Memory B cell (primary cell): ENCODE measurements around the gene SLC25A48.
A peak's percentile ranks its signal among the peaks of the same experiment; 100 is the strongest.

Experiments
- ATAC-seq: fragments of 150-1000 bp; cut with Tn5 transposase; 2 replicates; pipeline ENCODE4 v1.10.0; 2021; ENCODE audit warnings: low read depth, mild to moderate bottlenecking, moderate library complexity
- DNase-seq, 2 donors: peaks; one replicate each; pipeline ENCODE4 v3.0.0; 2022; ENCODE audit warnings: low spot score in 2 of 2
- H3K27ac Mint-ChIP-seq: one replicate; pipeline ENCODE4 v1.8.0; 2022; ENCODE audit warnings: mild to moderate bottlenecking, moderate library complexity, mixed read lengths
- H3K27me3 Mint-ChIP-seq: one replicate; pipeline ENCODE4 v1.8.0; 2022; ENCODE audit warnings: mixed read lengths
- H3K36me3 Mint-ChIP-seq: one replicate; pipeline ENCODE4 v1.8.0; 2022; ENCODE audit warnings: mild to moderate bottlenecking, mixed read lengths
- H3K4me1 Mint-ChIP-seq: one replicate; pipeline ENCODE4 v1.8.0; 2022; ENCODE audit warnings: mixed read lengths
- H3K4me3 Mint-ChIP-seq: one replicate; pipeline ENCODE4 v1.8.0; 2022; ENCODE audit warnings: mild to moderate bottlenecking, moderate library complexity, mixed read lengths
- H3K9me3 Mint-ChIP-seq: one replicate; pipeline ENCODE4 v1.8.0; 2022; ENCODE audit warnings: mixed read lengths

Gene SLC25A48

DNA sequence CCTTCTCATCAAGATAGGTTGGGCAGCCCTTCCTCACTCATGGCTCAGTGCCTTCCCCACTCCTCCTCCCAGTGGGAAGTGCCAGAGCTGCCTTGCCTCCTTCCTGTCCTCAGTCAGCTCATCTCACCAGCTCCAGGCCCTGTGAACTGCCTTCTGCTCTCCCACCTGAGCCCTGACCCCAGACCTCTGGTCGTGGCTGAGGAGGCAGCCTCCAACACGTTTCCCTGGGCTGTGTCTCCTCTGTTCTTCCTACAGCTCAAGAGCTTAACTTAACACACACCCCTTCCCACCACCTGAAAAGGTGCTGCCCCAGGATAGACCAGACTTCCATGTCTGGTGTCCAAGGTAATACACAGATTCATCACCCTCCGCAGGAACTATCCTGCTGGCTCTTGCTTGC is 40.0 kb downstream of the SLC25A48 start:
- H3K4me1 Mint-ChIP-seq, result no peaks in the 10 kb centered on the region
- peaks cover 14% of the 10 kb centered on the region for H3K27me3 Mint-ChIP-seq

DNA sequence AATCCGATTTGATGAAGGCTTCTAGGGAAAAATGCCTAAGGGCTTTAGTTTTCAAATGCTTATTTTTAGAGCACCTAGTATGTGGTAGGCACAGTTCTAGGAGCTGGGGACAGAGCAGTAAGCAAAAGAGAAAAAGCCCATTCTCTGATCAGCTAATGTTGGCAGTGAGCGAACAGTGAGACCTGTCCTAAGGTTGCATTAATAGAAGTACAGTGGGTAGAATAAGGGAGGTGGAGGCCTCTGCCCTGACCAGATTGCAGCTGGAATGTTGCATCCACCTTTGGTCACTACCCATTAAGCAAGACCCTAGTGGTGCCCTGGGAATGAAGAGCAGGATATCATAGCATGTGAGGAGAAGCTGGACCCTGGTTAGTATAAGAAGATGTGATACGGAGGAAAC is 41.1 kb downstream of the SLC25A48 start:
- Mint-ChIP-seq H3K36me3 (no peaks in the 10 kb centered on the region), H3K27me3 (peaks cover 16% of the 10 kb centered on the region), H3K9me3 (peaks cover 2% of the 10 kb centered on the region), H3K4me1 (no peaks in the 10 kb centered on the region), H3K4me3 (no peak overlapping the region), H3K27ac (no peak overlapping the region)
- ATAC-seq (no peak), DNase-seq (no peak)

More for the DNA sequence above, 40.0 kb downstream of the SLC25A48 start:
- Mint-ChIP-seq H3K27ac (no peak overlapping the region), H3K9me3 (peaks cover 2% of the 10 kb centered on the region), H3K36me3 (no peaks in the 10 kb centered on the region), H3K4me3 (no peak overlapping the region)
- ATAC-seq, result no peak
- no peak for DNase-seq

DNA sequence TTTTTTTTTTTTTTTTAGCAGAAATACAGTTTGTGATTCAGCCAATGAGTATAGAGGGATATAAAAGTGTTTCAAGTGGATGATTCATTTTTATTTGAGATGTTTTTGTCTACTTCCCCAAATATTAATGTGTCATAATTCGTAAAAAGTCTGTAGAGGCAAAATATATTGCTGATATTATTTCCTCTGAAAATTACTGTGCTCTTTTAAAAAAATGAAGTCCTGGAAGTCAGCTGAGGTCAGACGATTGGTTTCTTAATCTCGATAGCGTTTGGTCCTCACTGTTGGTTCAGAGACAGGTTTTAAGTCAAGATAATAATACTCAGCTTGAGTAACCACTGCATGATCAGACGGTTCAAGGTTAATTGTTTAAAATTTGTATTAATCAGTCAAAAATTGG is 41.7 kb downstream of the SLC25A48 start:
- DNase-seq, result no peak
- H3K9me3 Mint-ChIP-seq, result peaks cover 2% of the 10 kb centered on the region

DNA sequence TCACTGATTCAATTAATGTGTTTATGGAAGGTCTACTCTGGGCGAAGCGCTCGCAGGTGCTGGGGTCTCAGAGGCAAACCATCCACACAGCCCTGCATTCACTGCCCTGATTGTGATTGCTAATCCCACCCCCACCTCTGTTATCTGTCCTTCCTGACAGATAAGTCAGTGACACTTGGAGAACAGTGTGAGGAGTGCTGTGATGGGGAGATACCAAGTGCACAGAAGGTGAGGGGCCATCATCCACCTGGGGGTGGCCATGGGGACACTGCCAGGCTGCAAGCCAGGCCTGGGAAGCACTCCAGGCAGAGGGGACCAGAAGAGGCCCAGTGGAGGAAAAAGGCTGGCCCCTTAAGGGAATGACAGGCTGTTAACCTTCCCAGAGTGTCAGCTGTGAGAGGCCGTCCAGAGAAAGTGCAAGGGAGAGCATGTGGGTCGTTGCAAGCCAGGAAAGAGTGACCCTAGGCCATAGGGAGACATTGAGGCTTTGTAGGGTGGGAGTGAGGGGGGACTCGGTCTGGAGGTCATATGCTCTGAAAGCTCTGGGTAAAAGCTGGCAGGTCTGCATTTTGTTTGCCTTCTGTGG is 43.2 kb downstream of the SLC25A48 start:
- no peaks in the 10 kb centered on the region for H3K4me1 Mint-ChIP-seq
- peaks cover 2% of the 10 kb centered on the region for H3K9me3 Mint-ChIP-seq
- peaks cover 14% of the 10 kb centered on the region for H3K27me3 Mint-ChIP-seq
- no peaks in the 10 kb centered on the region for H3K36me3 Mint-ChIP-seq
- no peak overlapping the region for H3K4me3 Mint-ChIP-seq
- no peak overlapping the region for H3K27ac Mint-ChIP-seq
- ATAC-seq, result no peak
- DNase-seq, result no peak

More for the DNA sequence above, 41.7 kb downstream of the SLC25A48 start:
- Mint-ChIP-seq H3K27ac (no peak overlapping the region), H3K4me1 (no peaks in the 10 kb centered on the region), H3K36me3 (no peaks in the 10 kb centered on the region), H3K4me3 (no peak overlapping the region), H3K27me3 (peaks cover 20% of the 10 kb centered on the region)
- ATAC-seq, result no peak

DNA sequence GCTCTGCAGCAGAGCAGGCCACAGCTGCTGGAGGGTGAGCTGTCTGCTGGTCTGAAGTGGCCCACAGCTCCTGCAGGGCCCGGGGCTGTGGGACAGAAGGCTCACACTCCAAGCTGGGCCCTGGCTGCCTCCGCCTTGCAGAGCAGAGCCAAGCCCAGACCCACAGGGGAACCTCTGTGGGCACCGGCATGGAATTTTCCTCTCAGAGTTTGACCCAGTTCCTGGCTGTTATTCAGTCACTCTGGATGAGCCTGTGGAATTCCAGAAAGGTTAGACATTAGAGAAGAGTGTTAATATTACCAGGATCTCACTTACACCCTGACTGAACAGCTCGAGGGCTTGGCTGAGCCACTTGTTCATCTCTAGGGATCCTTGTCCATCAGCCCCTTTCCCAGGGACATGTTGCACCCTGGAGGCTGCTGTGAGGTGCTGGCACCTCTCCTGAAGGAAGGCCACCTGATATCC is 43.7 kb downstream of the SLC25A48 start:
- Mint-ChIP-seq H3K27me3 (peaks cover 14% of the 10 kb centered on the region), H3K4me1 (no peaks in the 10 kb centered on the region), H3K9me3 (peaks cover 2% of the 10 kb centered on the region), H3K27ac (no peak overlapping the region), H3K4me3 (no peak overlapping the region), H3K36me3 (no peaks in the 10 kb centered on the region)
- DNase-seq, result no peak
- no peak for ATAC-seq

DNA sequence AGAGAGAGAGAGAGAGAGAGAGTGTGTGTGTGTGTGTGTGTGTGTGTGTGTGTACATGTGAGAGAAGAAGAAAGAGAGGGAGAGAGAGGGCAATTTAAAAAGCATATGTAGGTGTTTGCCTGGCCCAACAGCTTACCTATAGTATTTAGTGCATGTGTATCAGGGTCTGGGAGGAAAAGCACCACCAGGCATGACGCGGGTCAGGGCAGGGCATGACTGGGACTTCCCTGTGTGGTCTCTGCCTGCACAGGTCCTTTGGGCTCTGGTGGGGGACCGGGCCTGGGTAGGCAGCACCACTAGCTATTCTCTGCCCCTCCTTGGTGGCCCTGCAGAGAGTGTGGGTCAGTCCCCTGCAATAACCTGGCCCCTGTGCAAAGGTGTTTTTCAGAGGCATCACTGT is 45.1 kb downstream of the SLC25A48 start:
- no peaks in the 10 kb centered on the region for H3K36me3 Mint-ChIP-seq

DNA sequence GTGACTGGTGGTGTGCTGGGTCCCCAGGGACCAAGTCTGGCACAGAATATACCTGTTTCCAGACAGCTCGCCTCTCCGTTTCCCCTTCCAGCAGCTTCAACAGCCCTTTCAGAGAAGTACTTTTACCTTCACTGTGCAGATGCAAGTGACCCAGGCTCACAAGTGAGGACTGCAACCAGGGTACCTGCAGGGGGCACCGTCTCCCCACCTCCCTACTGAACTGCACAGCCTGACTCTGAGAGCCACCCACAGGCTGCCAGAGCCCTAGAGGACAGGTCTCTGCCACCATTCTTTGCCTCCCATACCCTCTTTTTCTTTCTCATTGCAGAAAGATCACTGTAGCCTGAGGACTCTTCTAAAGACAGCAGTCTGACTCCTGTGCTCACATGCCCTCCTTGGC is 45.8 kb downstream of the SLC25A48 start:
- Mint-ChIP-seq H3K27ac (no peak overlapping the region), H3K4me3 (no peak overlapping the region), H3K9me3 (peaks cover 2% of the 10 kb centered on the region), H3K36me3 (no peaks in the 10 kb centered on the region), H3K4me1 (no peaks in the 10 kb centered on the region), H3K27me3 (peaks cover 14% of the 10 kb centered on the region)
- DNase-seq (no peak), ATAC-seq (no peak)

More for the DNA sequence above, 45.1 kb downstream of the SLC25A48 start:
- Mint-ChIP-seq H3K27ac (no peak overlapping the region), H3K4me1 (no peaks in the 10 kb centered on the region), H3K4me3 (no peak overlapping the region), H3K27me3 (peaks cover 14% of the 10 kb centered on the region), H3K9me3 (peaks cover 2% of the 10 kb centered on the region)
- DNase-seq, result no peak
- no peak for ATAC-seq

DNA sequence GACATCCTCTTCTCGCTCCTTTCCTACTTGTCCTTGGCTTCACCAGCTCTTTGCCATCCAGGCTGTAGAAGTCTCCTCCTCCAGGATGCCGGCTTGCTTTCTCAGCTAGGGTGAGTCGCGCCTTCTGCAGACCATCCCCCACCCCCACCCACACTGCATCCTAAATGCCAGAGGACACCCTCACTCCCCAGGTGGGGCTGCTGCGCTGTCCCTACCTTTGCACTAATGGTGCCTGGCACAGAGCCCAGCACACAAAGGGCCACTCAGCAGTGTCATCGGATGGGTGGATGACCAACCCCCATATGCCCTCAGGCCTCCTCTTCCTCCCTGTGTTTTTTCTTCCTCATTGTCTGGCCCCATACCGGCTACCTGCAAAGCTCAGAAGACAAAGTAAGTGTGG is 46.3 kb downstream of the SLC25A48 start:
- Mint-ChIP-seq H3K27ac (no peak overlapping the region), H3K9me3 (peaks cover 2% of the 10 kb centered on the region), H3K4me1 (no peaks in the 10 kb centered on the region), H3K36me3 (no peaks in the 10 kb centered on the region), H3K4me3 (no peak overlapping the region), H3K27me3 (peaks cover 18% of the 10 kb centered on the region)
- no peak for ATAC-seq
- no peak for DNase-seq

DNA sequence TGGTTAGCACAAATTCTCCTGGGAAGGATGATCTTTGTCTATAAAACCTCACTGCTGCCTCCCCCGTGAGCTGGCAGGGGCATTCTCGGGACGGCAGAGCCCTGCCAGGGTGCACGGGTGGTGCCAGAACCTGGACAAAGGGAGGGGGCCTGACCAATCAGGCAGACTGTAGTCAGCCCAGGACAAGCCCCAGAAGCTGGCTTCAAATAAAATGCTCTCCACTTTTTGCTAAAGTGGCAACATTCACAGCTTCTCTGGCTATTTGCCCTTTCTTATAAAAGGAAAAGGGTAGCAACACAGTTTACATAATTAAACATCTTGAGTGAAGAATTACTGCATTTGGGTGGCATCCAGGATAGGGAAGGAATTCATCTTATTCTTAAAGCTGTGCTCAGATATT is 46.8 kb downstream of the SLC25A48 start:
- Mint-ChIP-seq H3K36me3 (no peaks in the 10 kb centered on the region), H3K27me3 (peaks cover 18% of the 10 kb centered on the region), H3K4me1 (no peaks in the 10 kb centered on the region), H3K27ac (no peak overlapping the region), H3K4me3 (no peak overlapping the region), H3K9me3 (peaks cover 2% of the 10 kb centered on the region)
- DNase-seq (no peak), ATAC-seq (no peak)

DNA sequence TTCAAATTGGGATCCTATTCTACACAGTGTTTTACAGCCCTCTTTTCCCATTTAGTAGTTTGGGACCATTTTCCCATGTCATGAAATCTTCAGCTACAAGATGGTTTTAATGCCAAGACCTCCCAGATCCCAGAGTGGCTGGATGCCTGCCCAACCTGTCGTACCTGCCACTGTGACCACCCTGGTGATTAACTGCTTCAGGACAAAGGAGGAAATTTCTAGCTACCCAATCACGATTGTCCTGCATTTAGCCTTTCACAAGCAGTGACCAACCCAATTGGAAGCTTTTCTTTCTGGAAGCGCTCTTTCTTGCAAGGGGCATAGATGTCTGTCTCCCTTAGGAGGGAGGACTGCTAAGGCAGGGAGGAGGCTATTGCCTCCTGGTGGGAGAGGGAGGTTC is 47.4 kb downstream of the SLC25A48 start:
- no peak overlapping the region for H3K27ac Mint-ChIP-seq
- peaks cover 2% of the 10 kb centered on the region for H3K9me3 Mint-ChIP-seq
- H3K36me3 Mint-ChIP-seq, result no peaks in the 10 kb centered on the region
- H3K4me1 Mint-ChIP-seq, result no peaks in the 10 kb centered on the region
- peaks cover 18% of the 10 kb centered on the region for H3K27me3 Mint-ChIP-seq
- ATAC-seq (no peak), DNase-seq (no peak)
- no peak overlapping the region for H3K4me3 Mint-ChIP-seq

DNA sequence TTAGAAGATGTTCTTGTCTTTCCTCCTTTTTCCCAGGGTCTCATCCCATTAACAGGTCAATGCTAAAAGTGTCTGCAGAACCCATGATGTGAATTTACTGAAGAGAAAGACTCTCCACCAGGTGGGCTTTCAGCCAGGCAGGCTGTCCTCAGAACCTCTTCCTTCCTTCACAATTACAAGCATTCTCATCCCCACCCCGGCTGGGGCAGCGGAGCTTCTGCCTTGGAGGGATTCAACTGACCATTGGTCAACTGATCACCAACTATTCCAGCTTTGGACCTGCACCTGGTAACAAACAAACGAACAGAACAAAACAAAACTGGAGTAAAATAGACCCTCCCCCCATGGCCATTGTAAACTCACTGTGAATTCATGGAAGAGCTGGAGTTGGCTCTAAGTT is 48.6 kb downstream of the SLC25A48 start:
- no peak for DNase-seq

DNA sequence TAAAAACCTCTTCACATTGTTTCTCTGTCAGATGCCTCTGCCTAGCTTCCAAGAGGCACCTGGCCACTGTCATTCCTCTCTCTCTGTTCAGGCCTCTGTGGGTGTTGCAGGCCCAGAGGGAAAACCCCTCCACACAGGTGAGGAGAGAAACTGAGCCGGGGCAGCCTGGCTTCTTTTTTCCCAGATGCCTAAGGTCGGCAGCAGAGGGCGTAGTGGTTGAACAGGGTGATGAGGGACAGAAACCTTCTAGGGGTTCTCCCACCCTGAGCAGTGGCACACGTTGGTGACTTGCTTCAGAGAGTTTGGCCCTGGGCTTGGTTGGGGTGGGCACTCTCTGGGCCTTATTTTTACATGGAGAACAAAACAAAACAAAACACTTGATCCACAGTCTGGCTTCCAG is 49.0 kb downstream of the SLC25A48 start:
- ATAC-seq, result no peak
- no peak overlapping the region for H3K27ac Mint-ChIP-seq

More for the DNA sequence above, 48.6 kb downstream of the SLC25A48 start:
- Mint-ChIP-seq H3K36me3 (no peaks in the 10 kb centered on the region), H3K4me3 (no peak overlapping the region), H3K27ac (no peak overlapping the region), H3K27me3 (peaks cover 13% of the 10 kb centered on the region), H3K4me1 (peaks cover 3% of the 10 kb centered on the region), H3K9me3 (peaks cover 2% of the 10 kb centered on the region)
- ATAC-seq, result no peak

DNA sequence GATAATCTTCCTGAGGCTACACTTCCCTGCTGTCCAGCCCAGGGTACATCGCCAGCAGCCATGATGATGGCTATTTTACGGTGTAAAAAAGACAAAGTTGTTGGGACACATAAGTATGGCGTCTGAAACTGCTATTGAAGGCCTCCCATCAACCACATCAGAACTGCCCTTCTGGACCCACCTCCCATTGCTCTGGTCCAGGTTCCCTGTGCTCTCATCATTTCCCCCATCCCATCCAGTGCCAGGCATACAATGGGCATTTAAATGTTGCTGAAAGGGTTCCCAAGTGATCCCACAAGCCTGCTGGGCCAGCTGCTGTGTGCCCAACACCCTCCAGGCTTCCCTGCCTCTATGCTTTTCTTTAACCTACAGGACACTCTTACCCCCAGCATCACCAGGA is 50.6 kb downstream of the SLC25A48 start:
- Mint-ChIP-seq H3K4me3 (no peak overlapping the region), H3K27ac (no peak overlapping the region)

More for the DNA sequence above, 49.0 kb downstream of the SLC25A48 start:
- Mint-ChIP-seq H3K4me1 (peaks cover 3% of the 10 kb centered on the region), H3K36me3 (no peaks in the 10 kb centered on the region), H3K9me3 (peaks cover 2% of the 10 kb centered on the region), H3K27me3 (peaks cover 13% of the 10 kb centered on the region), H3K4me3 (no peak overlapping the region)
- no peak for DNase-seq

DNA sequence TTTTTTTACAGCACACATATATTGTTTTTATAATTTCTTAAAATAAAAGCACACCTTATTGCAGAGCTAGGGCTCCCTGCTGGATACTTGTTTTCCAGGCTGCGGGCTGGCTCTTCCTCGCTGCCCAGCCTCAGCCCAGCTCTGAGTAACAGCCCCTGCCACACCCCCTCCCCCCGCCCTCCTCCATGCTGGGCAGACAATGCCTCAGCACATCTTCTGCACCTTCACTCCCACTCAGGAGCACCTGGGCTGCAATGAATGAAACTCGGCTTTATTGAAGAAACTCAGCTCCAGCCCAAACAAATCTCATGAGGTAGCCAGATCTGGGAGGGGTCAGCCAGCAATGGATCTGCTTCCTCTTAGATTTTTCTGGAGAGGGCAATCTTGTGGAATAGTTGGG is 51.7 kb downstream of the SLC25A48 start:
- DNase-seq, result no peak
- Mint-ChIP-seq H3K9me3 (no peaks in the 10 kb centered on the region), H3K4me3 (no peak overlapping the region), H3K4me1 (peaks cover 6% of the 10 kb centered on the region), H3K27ac (no peak overlapping the region), H3K36me3 (no peaks in the 10 kb centered on the region), H3K27me3 (peaks cover 4% of the 10 kb centered on the region)
- no peak for ATAC-seq

More for the DNA sequence above, 50.6 kb downstream of the SLC25A48 start:
- Mint-ChIP-seq H3K27me3 (peaks cover 10% of the 10 kb centered on the region), H3K36me3 (no peaks in the 10 kb centered on the region), H3K4me1 (peaks cover 3% of the 10 kb centered on the region), H3K9me3 (no peaks in the 10 kb centered on the region)
- ATAC-seq (no peak), DNase-seq (no peak)

DNA sequence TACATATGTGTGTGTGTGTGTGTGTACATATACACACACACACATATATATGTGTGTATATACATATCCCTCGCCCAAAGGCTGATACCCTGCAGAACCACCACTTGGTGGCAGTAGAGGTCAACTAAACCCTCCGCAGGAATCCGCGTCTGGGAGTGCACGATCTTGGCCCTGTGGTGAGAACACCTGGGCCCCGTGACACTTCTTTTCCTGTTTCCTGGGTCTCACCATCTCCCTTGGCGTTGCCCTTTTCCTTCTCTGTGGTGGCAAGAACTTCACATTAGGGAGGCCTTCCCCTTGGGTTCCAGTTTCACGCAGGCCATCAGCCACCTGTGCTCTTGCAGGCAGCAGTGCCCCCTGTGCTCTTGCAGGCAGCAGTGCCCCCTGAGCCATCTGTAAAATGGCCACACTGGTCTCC is 53.0 kb downstream of the SLC25A48 start:
- Mint-ChIP-seq H3K27me3 (peaks cover 4% of the 10 kb centered on the region), H3K4me1 (peaks cover 6% of the 10 kb centered on the region), H3K9me3 (no peaks in the 10 kb centered on the region), H3K27ac (no peak overlapping the region), H3K4me3 (peak overlapping the region; percentile 36), H3K36me3 (no peaks in the 10 kb centered on the region)
- ATAC-seq (peak; percentile 94), DNase-seq (peak; percentile 57 to 60)
